HepG2 (cell line): ENCODE data around the gene KCNQ5. TPM values are rescaled to one million over a fixed set of nuclear protein-coding genes. Genes with fewer than 3 reads are reported as not detected.

ENCODE experiments used
- ATAC-seq: fragments of 200-7000 bp; cut with Tn5 transposase; 3 replicates; pipeline ENCODE4 v1.9.1; 2020; ENCODE audit warnings: mild to moderate bottlenecking, moderate library complexity
- BruUV-seq: library from RNA; stranded (reverse); fragments of 400-500 nt; replicated peaks from 2 replicates; lab custom pipeline; 2021; lab: Mats Ljungman, UMichigan
- CTCF ChIA-PET: fragments of 300-600 bp; formaldehyde crosslinking; extraction: SDS; loops from one replicate; lab custom pipeline; 2021; ENCODE audit warnings: low total read pairs, inconsistent platforms, low intra/inter-chr PET ratio; lab: Yijun Ruan, JAX
- POLR2A ChIA-PET: fragments of 350-600 bp; sonication (Branson Sonifier 250); formaldehyde crosslinking; loops from one replicate; lab custom pipeline; 2020; ENCODE audit warnings: antibody characterized with exemption, inconsistent platforms; lab: Yijun Ruan, JAX
- DNase-seq: peaks from one replicate; pipeline ENCODE4 v3.0.0-alpha.2; 2015; ENCODE audit warnings: low spot score
- FAIRE-seq: peaks from 3 replicates; lab custom pipeline; 2011; peaks lifted over from hg19 to GRCh38; lab: Jason Lieb, UNC
- H2AFZ ChIP-seq: one replicate; pipeline ENCODE4 v1.6.1; 2011; ENCODE audit warnings: low read length, inconsistent platforms
- H3K27ac ChIP-seq: fragments of 300-600 bp; 3 replicates; pipeline ENCODE4 v1.8.0; 2011; ENCODE audit warnings: mixed run types, mild to moderate bottlenecking, mixed read lengths, low read length, inconsistent platforms; ENCODE audit not compliant: insufficient read depth; ENCODE audit errors: extremely low read length
- H3K27me3 ChIP-seq, 2 experiments: fragments of 200-600 bp in 1 of 2; 2 replicates in 1 of 2; 3 replicates in 1 of 2; pipeline versions ENCODE4 v1.6.0 to v1.8.0; 2011; ENCODE audit warnings: low read length in 2 of 2, mild to moderate bottlenecking in 2 of 2, moderate library complexity in 2 of 2, inconsistent platforms in 1 of 2; ENCODE audit not compliant: insufficient read depth in 2 of 2, control insufficient read depth in 1 of 2
- H3K36me3 ChIP-seq, 2 experiments: fragments of 200-600 bp in 1 of 2; replicated peaks in 1 of 2; 2 replicates in 1 of 2; 3 replicates in 1 of 2; pipeline versions ENCODE4 v1.5.1 to v1.8.0; 2011; ENCODE audit warnings: low read length in 2 of 2, inconsistent platforms in 1 of 2; ENCODE audit not compliant: insufficient read depth in 2 of 2, control insufficient read depth in 1 of 2
- H3K4me1 ChIP-seq: 2 replicates; pipeline ENCODE4 v1.5.1; 2012; ENCODE audit warnings: low read length, inconsistent platforms; ENCODE audit not compliant: insufficient read depth
- H3K4me2 ChIP-seq: 2 replicates; pipeline ENCODE4 v1.6.0; 2011; ENCODE audit warnings: low read depth, low read length, inconsistent platforms
- H3K4me3 ChIP-seq, 3 experiments: fragments of 200-600 bp in 1 of 3; sonication (generic), shearing (Covaris generic) in 1 of 3; replicated peaks in 1 of 3; 2 replicates each; pipeline ENCODE4 v1.5.1; 2011 to 2016; ENCODE audit warnings: low read length in 3 of 3, inconsistent platforms in 2 of 3, low read depth in 2 of 3, mild to moderate bottlenecking in 2 of 3, control low read depth in 1 of 3, mixed read lengths in 1 of 3; ENCODE audit not compliant: insufficient read depth in 1 of 3
- H3K79me2 ChIP-seq: one replicate; pipeline ENCODE4 v1.6.1; 2011; ENCODE audit warnings: low read length, inconsistent platforms; ENCODE audit not compliant: insufficient read depth
- H3K9ac ChIP-seq: 2 replicates; pipeline ENCODE4 v1.6.0; 2011; ENCODE audit warnings: mild to moderate bottlenecking, low read depth, low read length, inconsistent platforms; ENCODE audit not compliant: insufficient read depth
- H3K9me3 ChIP-seq: 2 replicates; pipeline ENCODE4 v1.5.1; 2012; ENCODE audit warnings: mild to moderate bottlenecking, low read length
- H4K20me1 ChIP-seq: 2 replicates; pipeline ENCODE4 v1.6.0; 2011; ENCODE audit warnings: inconsistent platforms, mild to moderate bottlenecking, low read length, moderate library complexity; ENCODE audit not compliant: insufficient read depth
- ARNT2 ChIP-seq: sonication (generic); formaldehyde crosslinking; IDR thresholded peaks from 2 replicates; pipeline ENCODE4 v1.8.0; 2022; ENCODE audit warnings: mild to moderate bottlenecking, low read depth, missing genetic modification reagents, moderate library complexity
- CREM ChIP-seq, 2 experiments: sonication (generic) in 1 of 2; formaldehyde crosslinking in 1 of 2; IDR thresholded peaks; 2 replicates each; pipeline versions ENCODE4 v1.4.0 to v1.6.1; 2016 to 2020; ENCODE audit warnings: antibody characterized with exemption in 1 of 2, mild to moderate bottlenecking in 1 of 2, missing genetic modification reagents in 1 of 2
- HOXA7 ChIP-seq: sonication (generic); formaldehyde crosslinking; IDR thresholded peaks from 2 replicates; pipeline ENCODE4 v1.8.1; 2022; ENCODE audit warnings: mild to moderate bottlenecking, missing genetic modification reagents, moderate library complexity
- KDM3A ChIP-seq: IDR thresholded peaks from 2 replicates; pipeline ENCODE4 v1.6.1; 2018; ENCODE audit warnings: low read depth, missing compliant biosample characterization
- PBX2 ChIP-seq: IDR thresholded peaks from 2 replicates; pipeline ENCODE4 v1.6.1; 2016; ENCODE audit warnings: control low read depth
- RFXAP ChIP-seq: sonication (generic); formaldehyde crosslinking; IDR thresholded peaks from 2 replicates; pipeline ENCODE4 v1.4.0; 2020; ENCODE audit warnings: missing genetic modification reagents, borderline replicate concordance
- SUZ12 ChIP-seq: fragments of 150-350 bp; IDR thresholded peaks from 2 replicates; pipeline ENCODE4 v1.6.1; 2014; ENCODE audit warnings: low read depth, low read length
- TAF1 ChIP-seq: sonication (generic); formaldehyde crosslinking; IDR thresholded peaks from 2 replicates; pipeline ENCODE4 v1.4.0; 2020; ENCODE audit warnings: missing genetic modification reagents
- ZNF263 ChIP-seq: sonication (generic); formaldehyde crosslinking; IDR thresholded peaks from 2 replicates; pipeline ENCODE4 v1.4.0; 2020; ENCODE audit warnings: missing genetic modification reagents
- ZNF317 ChIP-seq: sonication (generic); formaldehyde crosslinking; IDR thresholded peaks from 2 replicates; pipeline ENCODE4 v1.5.0; 2020; ENCODE audit warnings: mild to moderate bottlenecking, missing genetic modification reagents
- ZNF34 ChIP-seq: sonication (generic); formaldehyde crosslinking; IDR thresholded peaks from 2 replicates; pipeline ENCODE4 v1.4.0; 2020; ENCODE audit warnings: mild to moderate bottlenecking, missing genetic modification reagents, borderline replicate concordance
- ZNF343 ChIP-seq: sonication (generic); formaldehyde crosslinking; IDR thresholded peaks from 2 replicates; pipeline ENCODE4 v1.4.0; 2020; ENCODE audit warnings: mild to moderate bottlenecking, missing genetic modification reagents
- ZNF354B ChIP-seq: sonication (generic); formaldehyde crosslinking; IDR thresholded peaks from 2 replicates; pipeline ENCODE4 v1.8.0; 2022; ENCODE audit warnings: mild to moderate bottlenecking, missing genetic modification reagents
- ZNF564 ChIP-seq: sonication (generic); formaldehyde crosslinking; IDR thresholded peaks from 2 replicates; pipeline ENCODE4 v1.8.1; 2023; ENCODE audit warnings: mild to moderate bottlenecking, missing genetic modification reagents
- ZNF572 ChIP-seq: sonication (generic); formaldehyde crosslinking; IDR thresholded peaks from 2 replicates; pipeline ENCODE4 v1.5.1; 2020; ENCODE audit warnings: mild to moderate bottlenecking, missing genetic modification reagents
- ZNF850 ChIP-seq: sonication (generic); formaldehyde crosslinking; conservative IDR thresholded peaks from 2 replicates; pipeline ENCODE4 v1.9.0; 2021; ENCODE audit warnings: mild to moderate bottlenecking, missing genetic modification reagents
- ZSCAN29 ChIP-seq: sonication (generic); formaldehyde crosslinking; conservative IDR thresholded peaks from 2 replicates; pipeline ENCODE4 v1.4.0; 2020; ENCODE audit warnings: mild to moderate bottlenecking, missing genetic modification reagents
- in situ Hi-C: cut with HindIII; loops from 2 replicates; pipeline ENCODE4 v1.10.0; 2017; ENCODE audit warnings: low pct_unique_long_range_greater_than_20kb; ENCODE audit not compliant: extremely low pct_ligation_motif_present
- intact Hi-C: fragments of 100-400 bp; cut with micrococcal nuclease; formaldehyde crosslinking; loops from one replicate; pipeline ENCODE4 v1.10.0; 2022; ENCODE audit not compliant: unreplicated experiment
- polyA plus RNA-seq, 8 experiments: library from polyadenylated mRNA; depleted of rRNA in 3 of 8; stranded (reverse) in 7 of 8; unstranded in 1 of 8; fragments of >200 nt; fragmentation: Illumina TruSeq in 4 of 8; extraction: Trizol in 4 of 8; gene quantifications; 2 replicates each; pipeline versions ENCODE4 v1.2.1 to v1.2.3, GENCODE V29; 2011 to 2016; ENCODE audit warnings: low read depth in 4 of 8, missing spikeins in 1 of 8, mixed read lengths in 1 of 8; ENCODE audit not compliant: insufficient read depth in 1 of 8
- total RNA-seq, 5 experiments: library from RNA; depleted of rRNA; stranded (reverse); fragments of >200 nt; fragmentation: Illumina TruSeq; extraction: Trizol; gene quantifications; 2 replicates each; pipeline ENCODE4 v1.2.3, GENCODE V29; 2016; ENCODE audit warnings: low read depth in 1 of 5
- TF ChIP-seq, protein P1 (sequence below): sonication (generic); formaldehyde crosslinking; IDR thresholded peaks from 2 replicates; pipeline ENCODE4 v1.4.0; 2020; ENCODE audit warnings: missing genetic modification reagents, mild to moderate bottlenecking, borderline replicate concordance

KCNQ5 gene
- total and polyA plus RNA-seq, 2 of the 13 experiments (the other 11 are each of a cell fraction or from before 2014, with no cell fraction given): 0.04 TPM; not detected in 1

GRCh38 chr6:73144516-73144915 lies 522.7 kb downstream of the KCNQ5 start:
- H3K9ac ChIP-seq: no peak overlapping the region
- H3K9me3 ChIP-seq: no peaks in the 10 kb centered on the region
- DNase-seq: no peak
- no peaks in the 10 kb centered on the region for H4K20me1 ChIP-seq
- BruUV-seq: no TSS peak
- intact Hi-C loops: no loop called here
- no peaks in the 10 kb centered on the region for H3K36me3 ChIP-seq
- no peak overlapping the region for H3K27ac ChIP-seq
- no peaks in the 10 kb centered on the region for H3K4me1 ChIP-seq
- no peaks in the 10 kb centered on the region for H3K27me3 ChIP-seq
- ChIA-PET CTCF (no interaction called here), POLR2A (no interaction called here)
- no peak for FAIRE-seq
- in situ Hi-C loops: no loop called here
- H3K4me2 ChIP-seq: no peak overlapping the region
- no peak overlapping the region for H3K4me3 ChIP-seq
- ATAC-seq: no peak
- H3K79me2 ChIP-seq: no peaks in the 10 kb centered on the region
- no peak overlapping the region for H2AFZ ChIP-seq
- TF ChIP-seq ZNF354B (CRISPR knock-in tag) (no peak), ARNT2 (CRISPR knock-in tag) (no peak), ZNF564 (no peak), HOXA7 (no peak), TAF1 (CRISPR knock-in tag) (no peak), ZNF572 (no peak), PBX2 (CRISPR knock-in tag) (no peak), CREM (IDR thresholded peaks at IDR 0.05) (no peak), CREM (CRISPR knock-in tag; IDR thresholded peaks at IDR 0.05) (no peak), RFXAP (CRISPR knock-in tag) (no peak), ZSCAN29 (CRISPR knock-in tag) (no peak), ZNF263 (CRISPR knock-in tag) (no peak), KDM3A (CRISPR knock-in tag) (no peak), ZNF34 (CRISPR knock-in tag) (no peak), ZNF343 (CRISPR knock-in tag) (no peak), ZNF317 (CRISPR knock-in tag) (no peak), SUZ12 (no peak), ZNF850 (CRISPR knock-in tag) (no peak)
- TF ChIP-seq, protein P1, sequence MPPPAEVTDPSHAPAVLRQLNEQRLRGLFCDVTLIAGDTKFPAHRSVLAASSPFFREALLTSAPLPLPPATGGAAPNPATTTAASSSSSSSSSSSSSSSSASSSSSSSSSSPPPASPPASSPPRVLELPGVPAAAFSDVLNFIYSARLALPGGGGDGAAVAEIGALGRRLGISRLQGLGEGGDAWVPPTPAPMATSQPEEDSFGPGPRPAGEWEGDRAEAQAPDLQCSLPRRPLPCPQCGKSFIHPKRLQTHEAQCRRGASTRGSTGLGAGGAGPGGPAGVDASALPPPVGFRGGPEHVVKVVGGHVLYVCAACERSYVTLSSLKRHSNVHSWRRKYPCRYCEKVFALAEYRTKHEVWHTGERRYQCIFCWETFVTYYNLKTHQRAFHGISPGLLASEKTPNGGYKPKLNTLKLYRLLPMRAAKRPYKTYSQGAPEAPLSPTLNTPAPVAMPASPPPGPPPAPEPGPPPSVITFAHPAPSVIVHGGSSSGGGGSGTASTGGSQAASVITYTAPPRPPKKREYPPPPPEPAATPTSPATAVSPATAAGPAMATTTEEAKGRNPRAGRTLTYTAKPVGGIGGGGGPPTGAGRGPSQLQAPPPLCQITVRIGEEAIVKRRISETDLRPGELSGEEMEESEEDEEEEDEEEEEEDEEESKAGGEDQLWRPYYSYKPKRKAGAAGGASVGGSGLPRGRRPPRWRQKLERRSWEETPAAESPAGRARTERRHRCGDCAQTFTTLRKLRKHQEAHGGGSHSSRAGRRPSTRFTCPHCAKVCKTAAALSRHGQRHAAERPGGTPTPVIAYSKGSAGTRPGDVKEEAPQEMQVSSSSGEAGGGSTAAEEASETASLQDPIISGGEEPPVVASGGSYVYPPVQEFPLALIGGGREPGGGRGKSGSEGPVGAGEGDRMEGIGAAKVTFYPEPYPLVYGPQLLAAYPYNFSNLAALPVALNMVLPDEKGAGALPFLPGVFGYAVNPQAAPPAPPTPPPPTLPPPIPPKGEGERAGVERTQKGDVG (CRISPR knock-in tag): no peak
